H1 (cell line): ENCODE measurements around the gene ACOT11. TPM values are rescaled to one million over a fixed set of nuclear protein-coding genes. Genes with fewer than 3 reads are reported as not detected.
A peak's percentile ranks its signal among the peaks of the same experiment; 100 is the strongest.

Experiments used
- CTCF ChIA-PET: fragments of 300-600 bp; sonication (Branson Sonifier 250); formaldehyde crosslinking; loops from one replicate; lab custom pipeline; 2021; ENCODE audit not compliant: partially characterized antibody; lab: Charles Lee
- POLR2A ChIA-PET: fragments of 300-600 bp; sonication (Branson Sonifier 250); formaldehyde crosslinking; loops from one replicate; lab custom pipeline; 2021; ENCODE audit warnings: inconsistent platforms; ENCODE audit not compliant: partially characterized antibody; lab: Charles Lee
- DNase-seq, 2 experiments: peaks; one replicate each; pipeline versions ENCODE4 v3.0.0 to v3.0.0-alpha.2; 2010 to 2022; ENCODE audit warnings: low spot score in 2 of 2, low read depth in 1 of 2, mixed read lengths in 1 of 2
- FAIRE-seq: peaks from 2 replicates; lab custom pipeline; 2011; peaks lifted over from hg19 to GRCh38; lab: Jason Lieb, UNC
- H2AFZ ChIP-seq: 2 replicates; pipeline ENCODE4 v1.8.1; 2012; ENCODE audit warnings: low read length, inconsistent platforms
- H2AK5ac ChIP-seq: 2 replicates; pipeline ENCODE4 v1.6.1; 2013; ENCODE audit warnings: low read depth, low read length
- H2BK120ac ChIP-seq: replicated peaks from 2 replicates; pipeline ENCODE3; 2013; ENCODE audit warnings: low read depth, low read length, inconsistent platforms
- H2BK12ac ChIP-seq: 2 replicates; pipeline ENCODE4 v1.6.1; 2013; ENCODE audit warnings: low read depth, low read length
- H2BK15ac ChIP-seq: 2 replicates; pipeline ENCODE4 v1.6.1; 2013; ENCODE audit warnings: low read length
- H2BK20ac ChIP-seq: 2 replicates; pipeline ENCODE4 v1.6.1; 2013; ENCODE audit warnings: low read length
- H2BK5ac ChIP-seq: 2 replicates; pipeline ENCODE4 v1.6.1; 2013; ENCODE audit warnings: low read depth, low read length
- H3K14ac ChIP-seq: 2 replicates; pipeline ENCODE4 v1.6.1; 2013; ENCODE audit warnings: inconsistent platforms; ENCODE audit not compliant: insufficient read length
- H3K18ac ChIP-seq: 2 replicates; pipeline ENCODE4 v1.6.1; 2013; ENCODE audit warnings: low read length; ENCODE audit errors: extremely low read depth
- H3K23ac ChIP-seq: 2 replicates; pipeline ENCODE4 v1.6.1; 2013; ENCODE audit warnings: inconsistent platforms; ENCODE audit not compliant: insufficient read length
- H3K23me2 ChIP-seq: 2 replicates; pipeline ENCODE4 v1.6.1; 2013; ENCODE audit warnings: low read depth, low read length
- H3K27ac ChIP-seq: 2 replicates; pipeline ENCODE4 v1.6.1; 2011; ENCODE audit warnings: low read depth, low read length, inconsistent platforms
- H3K27me3 ChIP-seq, 4 experiments: replicated peaks in 1 of 4; 1 replicate in 1 of 4; 2 replicates in 3 of 4; pipeline versions ENCODE4 v1.6.1 to v1.8.1; 2011 to 2013; ENCODE audit warnings: low read length in 3 of 4, mild to moderate bottlenecking in 3 of 4, inconsistent platforms in 2 of 4, mixed read lengths in 2 of 4, moderate library complexity in 1 of 4; ENCODE audit not compliant: control insufficient read depth in 3 of 4, insufficient read depth in 3 of 4; ENCODE audit errors: extremely low read depth in 1 of 4
- H3K36me3 ChIP-seq, 4 experiments: 2 replicates each; pipeline versions ENCODE4 v1.6.1 to v1.8.1; 2011 to 2013; ENCODE audit warnings: mild to moderate bottlenecking in 4 of 4, low read length in 3 of 4, moderate library complexity in 2 of 4, control low read depth in 1 of 4, inconsistent platforms in 1 of 4; ENCODE audit not compliant: insufficient read depth in 4 of 4, control insufficient read depth in 2 of 4
- H3K4ac ChIP-seq: replicated peaks from 2 replicates; pipeline ENCODE3; 2013; ENCODE audit warnings: low read length, low read depth, mixed read lengths, inconsistent platforms; ENCODE audit not compliant: insufficient read length
- H3K4me1 ChIP-seq, 4 experiments: replicated peaks in 1 of 4; 1 replicate in 1 of 4; 2 replicates in 3 of 4; pipeline versions ENCODE4 v1.6.1 to v1.8.1; 2011 to 2013; ENCODE audit warnings: low read length in 3 of 4, inconsistent platforms in 2 of 4, mixed read lengths in 1 of 4; ENCODE audit not compliant: insufficient read depth in 4 of 4, control insufficient read depth in 3 of 4
- H3K4me2 ChIP-seq, 2 experiments: 2 replicates each; pipeline versions ENCODE4 v1.6.1 to v1.8.1; 2011 to 2013; ENCODE audit warnings: low read depth in 2 of 2, low read length in 2 of 2, control low read depth in 1 of 2, inconsistent platforms in 1 of 2, mild to moderate bottlenecking in 1 of 2; ENCODE audit not compliant: insufficient read depth in 1 of 2
- H3K4me3 ChIP-seq, 4 experiments: fragments of 200-600, 300-600 bp in 1 of 4; sonication (generic), shearing (Covaris generic), sonication (Bioruptor Twin) in 1 of 4; 2 replicates each; pipeline versions ENCODE4 v1.5.1 to v1.8.1; 2011 to 2016; ENCODE audit warnings: low read length in 4 of 4, low read depth in 3 of 4, control low read depth in 2 of 4, inconsistent platforms in 2 of 4, mild to moderate bottlenecking in 2 of 4, mixed read lengths in 1 of 4, moderate library complexity in 1 of 4; ENCODE audit not compliant: insufficient read depth in 2 of 4; ENCODE audit errors: extremely low read depth in 1 of 4
- H3K56ac ChIP-seq: replicated peaks from 2 replicates; pipeline ENCODE3; 2013; ENCODE audit warnings: low read depth, mild to moderate bottlenecking, mixed read lengths, low read length, inconsistent platforms; ENCODE audit not compliant: insufficient read length
- H3K79me1 ChIP-seq: 2 replicates; pipeline ENCODE4 v1.6.1; 2013; ENCODE audit warnings: low read depth, low read length, control low read depth
- H3K79me2 ChIP-seq, 2 experiments: 2 replicates each; pipeline versions ENCODE4 v1.6.1 to v1.8.1; 2012 to 2013; ENCODE audit warnings: low read length in 2 of 2, mild to moderate bottlenecking in 2 of 2, inconsistent platforms in 1 of 2; ENCODE audit not compliant: insufficient read depth in 2 of 2, control insufficient read depth in 1 of 2
- H3K9ac ChIP-seq, 4 experiments: replicated peaks in 1 of 4; 1 replicate in 1 of 4; 2 replicates in 3 of 4; pipeline versions ENCODE4 v1.6.1 to v1.8.1; 2011 to 2013; ENCODE audit warnings: low read depth in 3 of 4, low read length in 3 of 4, control low read depth in 2 of 4, mild to moderate bottlenecking in 2 of 4, moderate library complexity in 2 of 4, inconsistent platforms in 1 of 4; ENCODE audit errors: extremely low read depth in 1 of 4
- H3K9me3 ChIP-seq, 2 experiments: 2 replicates each; pipeline versions ENCODE4 v1.6.1 to v1.8.1; 2012 to 2013; ENCODE audit warnings: mild to moderate bottlenecking in 2 of 2, moderate library complexity in 2 of 2, control low read depth in 1 of 2, inconsistent platforms in 1 of 2, low read depth in 1 of 2, low read length in 1 of 2, mixed read lengths in 1 of 2; ENCODE audit not compliant: insufficient read depth in 2 of 2
- H4K20me1 ChIP-seq, 2 experiments: replicated peaks in 1 of 2; 2 replicates each; pipeline versions ENCODE3 to v1.8.1; 2011 to 2013; ENCODE audit warnings: inconsistent platforms in 2 of 2, low read length in 2 of 2, mild to moderate bottlenecking in 1 of 2; ENCODE audit not compliant: insufficient read depth in 2 of 2, control insufficient read depth in 1 of 2
- H4K5ac ChIP-seq: 2 replicates; pipeline ENCODE4 v1.6.1; 2013; ENCODE audit warnings: low read length, low read depth, mixed read lengths, inconsistent platforms; ENCODE audit not compliant: insufficient read length
- H4K8ac ChIP-seq: 2 replicates; pipeline ENCODE4 v1.8.0; 2013; ENCODE audit warnings: mild to moderate bottlenecking, moderate library complexity, low read length, inconsistent platforms; ENCODE audit not compliant: insufficient read depth; ENCODE audit errors: extremely low read depth
- H4K91ac ChIP-seq: replicated peaks from 2 replicates; pipeline ENCODE3; 2013; ENCODE audit warnings: low read length, mixed read lengths, inconsistent platforms; ENCODE audit not compliant: insufficient read length
- SIX5 ChIP-seq: IDR thresholded peaks from 2 replicates; pipeline ENCODE4 v1.6.1; 2011; ENCODE audit warnings: mild to moderate bottlenecking, low read depth, low read length
- TBP ChIP-seq: IDR thresholded peaks from 2 replicates; pipeline ENCODE4 v1.6.1; 2011; ENCODE audit warnings: low read depth, low read length, improper control_type of control experiment
- WGBS, 2 experiments: shearing (Covaris generic) in 1 of 2; methylation state at CpG; one replicate each; pipeline versions ENCODE4 v1.1.6 to v1.1.7; 2013 to 2015; ENCODE audit warnings: low lambda C conversion rate in 2 of 2, mixed read lengths in 2 of 2, inconsistent platforms in 1 of 2, low coverage in 1 of 2, missing lambda C conversion rate in 1 of 2; ENCODE audit not compliant: insufficient replicate concordance in 2 of 2, insufficient coverage in 1 of 2, insufficient read length in 1 of 2; ENCODE audit errors: extremely low coverage in 1 of 2, missing lambda C conversion rate in 1 of 2; 5-methylcytosine and 5-hydroxymethylcytosine counted together
- polyA plus RNA-seq, 7 experiments: library from polyadenylated mRNA; depleted of rRNA in 3 of 7; stranded (reverse) in 5 of 7; unstranded in 2 of 7; fragments of >200 nt in 5 of 7; fragments of 200-250 nt in 2 of 7; gene quantifications; 1 replicate in 5 of 7; 2 replicates in 1 of 7; 4 replicates in 1 of 7; pipeline versions ENCODE4 v1.2.1 to v1.2.3, GENCODE V29; 2011 to 2013; ENCODE audit warnings: missing spikeins in 2 of 7, mixed read lengths in 2 of 7
- total RNA-seq: library from RNA; stranded (reverse); fragmentation: NEBNext Ultra II Directional; extraction: Animal tissue kit (Norgen Biotek cat#: 25700); gene quantifications from 2 replicates; pipeline ENCODE4 v1.2.1, GENCODE V29; 2021

Gene ACOT11
- total and polyA plus RNA-seq, 2 of the 8 experiments (the other 6 are each of a cell fraction or from before 2014, with no cell fraction given), result 3.8 to 4.5 TPM

GRCh38 chr1:54571326-54571725 lies 23.3 kb downstream of the ACOT11 start:
- DNase-seq (no peak), FAIRE-seq (no peak)
- no peak overlapping the region for H2BK120ac ChIP-seq
- peak overlapping the region; percentile 40 to 52; a peak in 2 of 4 replicates for H3K4me2 ChIP-seq
- H2BK12ac ChIP-seq, result peak overlapping the region; percentile 90; the same call in 1 of the 2 replicates
- peaks cover 21 to 41% (median 29%) of the 10 kb centered on the region in 4 experiments for H3K4me1 ChIP-seq
- H3K9ac ChIP-seq, result peak overlapping the region in 1 of 4 experiments; percentile 36; a peak in 2 of 7 replicates
- H3K18ac ChIP-seq, result peak overlapping the region; percentile 90
- H3K79me2 ChIP-seq, result no peaks in the 10 kb centered on the region
- no peak overlapping the region for H3K4ac ChIP-seq
- 0 out of 2 replicates have a peak, but pooled peaks cover 3% of the 10 kb centered on the region for H3K23me2 ChIP-seq
- WGBS, 2 experiments, result 71% methylated on average over 3 of the region's 3 CpGs; no CpG with 5 or more reads in 1 of the 2 experiments
- no peak overlapping the region for H3K56ac ChIP-seq
- H4K8ac ChIP-seq, result no peak overlapping the region; the same call in 1 of the 2 replicates
- peak overlapping the region; percentile 66; the same call in 1 of the 2 replicates for H2BK5ac ChIP-seq
- POLR2A ChIA-PET, result interaction anchor here (1.2 to 1.3 kb wide), 3 partner anchors 8 to 28 kb away, joined by 3 read pairs; no protein-coding TSS in a partner anchor
- TF ChIP-seq TBP, result no peak
- no peak for TF ChIP-seq SIX5
- CTCF ChIA-PET, result interaction anchor here (0.6 to 2.3 kb wide), 9 partner anchors 7 to 467 kb away, joined by 3 to 12 read pairs (median 3); partner anchors contain the start of gene ACOT11
- H4K91ac ChIP-seq, result peak overlapping the region; percentile 75
- H3K9me3 ChIP-seq, result no peaks in the 10 kb centered on the region
- peak overlapping the region; percentile 44; the same call in 1 of the 2 replicates for H3K27ac ChIP-seq
- no peak overlapping the region for H3K4me3 ChIP-seq
- no peaks in the 10 kb centered on the region for H4K20me1 ChIP-seq
- peak overlapping the region; percentile 97; the same call in 1 of the 2 replicates for H2BK15ac ChIP-seq
- peak overlapping the region; percentile 75; the same call in 1 of the 2 replicates for H2AK5ac ChIP-seq
- no peak overlapping the region for H3K23ac ChIP-seq
- no peaks in the 10 kb centered on the region for H3K79me1 ChIP-seq
- H2AFZ ChIP-seq, result no peak overlapping the region
- peak overlapping the region; percentile 8; the same call in 1 of the 2 replicates for H2BK20ac ChIP-seq
- no peak overlapping the region for H3K14ac ChIP-seq
- no peak overlapping the region for H4K5ac ChIP-seq
- no peaks in the 10 kb centered on the region; a peak in 1 of 7 replicates for H3K27me3 ChIP-seq
- no peaks in the 10 kb centered on the region for H3K36me3 ChIP-seq
